ENCODE results near the gene DYRK1B.

DNA sequence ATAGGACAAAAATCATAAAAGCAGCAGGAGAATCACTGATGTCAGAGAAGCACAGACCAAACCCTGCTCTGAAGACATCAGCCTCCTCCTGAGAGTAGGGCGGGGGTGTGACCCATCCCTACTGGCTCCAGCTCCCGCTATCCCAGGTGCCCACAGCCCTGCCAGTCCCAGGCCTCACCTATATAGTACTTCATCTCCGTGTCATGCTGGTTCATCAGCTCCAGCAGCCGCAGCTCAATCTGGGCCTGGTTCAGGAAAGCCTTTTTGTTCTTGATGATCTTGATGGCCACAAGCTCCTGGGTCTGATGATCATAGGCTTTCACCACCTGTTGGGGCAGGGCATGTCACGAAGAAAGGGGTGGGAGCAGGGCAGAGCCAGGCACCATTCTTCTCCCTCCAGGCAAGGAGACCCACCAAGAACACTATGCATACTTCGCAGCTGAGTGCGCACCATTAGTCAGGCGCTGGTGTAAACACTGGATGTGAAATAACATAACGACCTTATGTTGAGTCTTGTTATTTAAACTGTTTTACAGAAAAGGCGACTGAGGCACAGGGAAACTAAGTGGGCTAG, 4.2 kb downstream of the DYRK1B start:
- TF ChIP-seq, protein P1, sequence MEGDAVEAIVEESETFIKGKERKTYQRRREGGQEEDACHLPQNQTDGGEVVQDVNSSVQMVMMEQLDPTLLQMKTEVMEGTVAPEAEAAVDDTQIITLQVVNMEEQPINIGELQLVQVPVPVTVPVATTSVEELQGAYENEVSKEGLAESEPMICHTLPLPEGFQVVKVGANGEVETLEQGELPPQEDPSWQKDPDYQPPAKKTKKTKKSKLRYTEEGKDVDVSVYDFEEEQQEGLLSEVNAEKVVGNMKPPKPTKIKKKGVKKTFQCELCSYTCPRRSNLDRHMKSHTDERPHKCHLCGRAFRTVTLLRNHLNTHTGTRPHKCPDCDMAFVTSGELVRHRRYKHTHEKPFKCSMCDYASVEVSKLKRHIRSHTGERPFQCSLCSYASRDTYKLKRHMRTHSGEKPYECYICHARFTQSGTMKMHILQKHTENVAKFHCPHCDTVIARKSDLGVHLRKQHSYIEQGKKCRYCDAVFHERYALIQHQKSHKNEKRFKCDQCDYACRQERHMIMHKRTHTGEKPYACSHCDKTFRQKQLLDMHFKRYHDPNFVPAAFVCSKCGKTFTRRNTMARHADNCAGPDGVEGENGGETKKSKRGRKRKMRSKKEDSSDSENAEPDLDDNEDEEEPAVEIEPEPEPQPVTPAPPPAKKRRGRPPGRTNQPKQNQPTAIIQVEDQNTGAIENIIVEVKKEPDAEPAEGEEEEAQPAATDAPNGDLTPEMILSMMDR (IDR thresholded peaks at IDR 0.05): no peak
- TF ChIP-seq, protein P2, sequence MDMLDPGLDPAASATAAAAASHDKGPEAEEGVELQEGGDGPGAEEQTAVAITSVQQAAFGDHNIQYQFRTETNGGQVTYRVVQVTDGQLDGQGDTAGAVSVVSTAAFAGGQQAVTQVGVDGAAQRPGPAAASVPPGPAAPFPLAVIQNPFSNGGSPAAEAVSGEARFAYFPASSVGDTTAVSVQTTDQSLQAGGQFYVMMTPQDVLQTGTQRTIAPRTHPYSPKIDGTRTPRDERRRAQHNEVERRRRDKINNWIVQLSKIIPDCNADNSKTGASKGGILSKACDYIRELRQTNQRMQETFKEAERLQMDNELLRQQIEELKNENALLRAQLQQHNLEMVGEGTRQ (IDR thresholded peaks at IDR 0.05; ENCODE audit: borderline replicate concordance, low read depth, low read length): no peak
- TF ChIP-seq EP300 (IDR thresholded peaks at IDR 0.05; ENCODE audit: borderline replicate concordance in 1 of 2, low read depth in 1 of 2, low read length in 1 of 2): no peak
- TF ChIP-seq, protein P3, sequence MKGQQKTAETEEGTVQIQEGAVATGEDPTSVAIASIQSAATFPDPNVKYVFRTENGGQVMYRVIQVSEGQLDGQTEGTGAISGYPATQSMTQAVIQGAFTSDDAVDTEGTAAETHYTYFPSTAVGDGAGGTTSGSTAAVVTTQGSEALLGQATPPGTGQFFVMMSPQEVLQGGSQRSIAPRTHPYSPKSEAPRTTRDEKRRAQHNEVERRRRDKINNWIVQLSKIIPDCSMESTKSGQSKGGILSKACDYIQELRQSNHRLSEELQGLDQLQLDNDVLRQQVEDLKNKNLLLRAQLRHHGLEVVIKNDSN (IDR thresholded peaks at IDR 0.05; ENCODE audit: borderline replicate concordance, low read depth): no peak

All from SK-N-SH (cell line).